Epithelial cell of esophagus (primary cell): Measurements from ENCODE around the gene DDI2.

ENCODE experiments used
- DNase-seq: peaks from one replicate; pipeline ENCODE4 v3.0.0; 2010; ENCODE audit warnings: low read depth
- H3K4me3 ChIP-seq: 2 replicates; pipeline ENCODE4 v1.5.1; 2011; ENCODE audit warnings: mild to moderate bottlenecking, low read length, control low read depth
- CTCF ChIP-seq: IDR thresholded peaks from 2 replicates; pipeline ENCODE4 v1.5.1; 2011; ENCODE audit warnings: low read depth, mild to moderate bottlenecking, low read length, control low read depth, inconsistent platforms; ENCODE audit not compliant: insufficient read depth; ENCODE audit errors: missing control alignments

DDI2 gene

GRCh38 chr1:15620902-15621682 is 3.8 kb downstream of the DDI2 start:
- no peak overlapping the region for H3K4me3 ChIP-seq
- no peak for DNase-seq
- TF ChIP-seq CTCF: no peak

- no peak overlapping the region for H3K4me3 ChIP-seq
- TF ChIP-seq CTCF: no peak
- no peak for DNase-seq
Measured at GRCh38 chr1:15621975-15622374, 4.7 kb downstream of the DDI2 start.

DNA sequence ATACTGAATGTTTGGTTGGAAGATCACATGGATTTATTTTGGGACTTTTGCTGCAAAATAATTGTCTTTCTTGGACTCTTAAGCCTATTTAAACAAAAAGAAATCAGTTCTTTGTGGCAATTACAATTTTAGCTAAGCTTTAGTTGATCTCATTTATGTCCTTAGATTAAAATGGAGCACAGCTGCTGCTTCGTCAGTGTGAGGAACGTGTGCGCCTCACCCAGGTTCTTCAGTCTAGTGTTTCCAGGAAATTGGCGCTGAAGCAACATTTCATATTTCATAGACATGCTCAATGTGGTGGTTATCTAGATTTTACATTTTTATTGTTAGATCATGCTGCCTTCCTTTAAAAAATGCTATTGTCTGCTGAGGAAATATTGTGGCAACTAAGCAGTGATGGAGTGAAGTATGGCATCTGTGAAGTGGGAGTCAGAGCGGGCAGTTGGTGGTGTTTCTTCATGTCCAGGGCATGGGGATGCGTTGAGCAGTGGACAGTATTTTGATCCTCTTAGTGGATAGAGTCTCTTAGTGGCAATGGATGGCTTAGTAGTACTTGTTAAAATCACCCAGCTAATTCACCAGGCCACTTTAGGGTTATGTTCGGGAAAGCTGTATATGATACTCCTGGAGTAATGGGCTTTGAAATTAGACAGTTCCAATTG is 5.6 kb downstream of the DDI2 start:
- no peak overlapping the region for H3K4me3 ChIP-seq
- no peak for DNase-seq
- no peak for TF ChIP-seq CTCF

GRCh38 chr1:15623435-15623834 is 6.2 kb downstream of the DDI2 start:
- TF ChIP-seq CTCF: no peak
- H3K4me3 ChIP-seq: no peak overlapping the region
- DNase-seq: no peak

GRCh38 chr1:15624133-15624714 is 7.0 kb downstream of the DDI2 start:
- TF ChIP-seq CTCF: no peak
- H3K4me3 ChIP-seq: no peak overlapping the region
- DNase-seq: no peak

GRCh38 chr1:15625056-15625917 is 8.0 kb downstream of the DDI2 start:
- no peak overlapping the region for H3K4me3 ChIP-seq
- no peak for TF ChIP-seq CTCF
- no peak for DNase-seq
